ENCODE results near the gene GALNT17. TPM values are rescaled to one million over a fixed set of nuclear protein-coding genes. Genes with fewer than 3 reads are reported as not detected.

GALNT17 gene
- total RNA-seq, 1 experiment from 2014 or later = not detected

DNA sequence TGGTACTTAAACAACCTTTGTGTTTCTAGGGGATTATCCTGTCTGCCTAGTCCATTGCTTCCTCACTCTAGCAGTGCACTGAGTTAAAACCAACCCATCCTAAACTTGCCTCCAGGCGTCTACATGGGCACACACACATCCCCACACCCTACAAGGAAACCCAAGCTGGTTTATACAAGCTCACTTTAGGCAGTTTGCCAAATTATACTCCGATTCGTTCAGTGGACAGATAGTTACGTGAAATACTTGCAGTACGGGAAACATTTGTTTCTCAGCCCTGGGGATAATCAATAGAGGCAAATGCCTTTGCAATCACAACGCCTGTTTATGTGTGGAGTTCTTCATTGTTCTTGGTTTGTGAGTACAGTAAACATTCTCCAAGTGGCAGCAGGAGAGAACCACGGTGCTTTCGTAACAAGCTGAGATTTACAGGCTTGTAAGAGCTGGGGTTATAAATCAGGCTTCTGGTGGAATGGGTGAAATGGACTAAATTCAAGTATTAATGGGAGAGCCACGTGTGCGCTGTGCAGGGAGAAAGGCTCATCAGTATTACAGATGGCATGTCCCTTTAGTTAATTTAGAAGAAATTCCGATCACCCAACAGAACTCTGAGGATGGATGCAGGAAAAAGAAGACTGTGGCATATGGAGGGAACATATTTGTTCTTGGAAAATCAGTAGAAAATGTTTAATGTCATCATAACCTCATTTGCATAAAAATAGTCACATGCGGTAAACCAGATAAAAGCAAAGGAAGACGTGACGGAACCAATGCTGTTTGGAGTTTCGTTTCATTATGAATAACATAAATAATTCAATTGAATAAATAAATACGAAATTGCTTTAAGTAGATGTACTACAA is 217.1 kb downstream of the GALNT17 start:
- no peaks in the 10 kb centered on the region for H3K79me2 ChIP-seq (ENCODE audit: low read length)
- H3K27ac ChIP-seq (ENCODE audit: low read length) = no peak overlapping the region
- ChIA-PET CTCF (no interaction called here), POLR2A (ENCODE audit: unreplicated experiment) (no interaction called here)
- no peaks in the 10 kb centered on the region for H4K20me1 ChIP-seq (ENCODE audit: low read length)
- no peaks in the 10 kb centered on the region for H3K27me3 ChIP-seq (ENCODE audit: low read length)
- intact Hi-C loops (cut with micrococcal nuclease) = no loop called here
- no TSS peak for BruUV-seq (replicated peaks)
- H3K36me3 ChIP-seq (ENCODE audit: low read depth, low read length) = no peaks in the 10 kb centered on the region
- TF ChIP-seq EZH2phosphoT487 (IDR thresholded peaks at IDR 0.05; ENCODE audit: borderline replicate concordance, low read length) (no peak), EZH2 (IDR thresholded peaks at IDR 0.05; ENCODE audit: low read length, unreplicated experiment) (no peak)
- TF ChIP-seq, protein P1, sequence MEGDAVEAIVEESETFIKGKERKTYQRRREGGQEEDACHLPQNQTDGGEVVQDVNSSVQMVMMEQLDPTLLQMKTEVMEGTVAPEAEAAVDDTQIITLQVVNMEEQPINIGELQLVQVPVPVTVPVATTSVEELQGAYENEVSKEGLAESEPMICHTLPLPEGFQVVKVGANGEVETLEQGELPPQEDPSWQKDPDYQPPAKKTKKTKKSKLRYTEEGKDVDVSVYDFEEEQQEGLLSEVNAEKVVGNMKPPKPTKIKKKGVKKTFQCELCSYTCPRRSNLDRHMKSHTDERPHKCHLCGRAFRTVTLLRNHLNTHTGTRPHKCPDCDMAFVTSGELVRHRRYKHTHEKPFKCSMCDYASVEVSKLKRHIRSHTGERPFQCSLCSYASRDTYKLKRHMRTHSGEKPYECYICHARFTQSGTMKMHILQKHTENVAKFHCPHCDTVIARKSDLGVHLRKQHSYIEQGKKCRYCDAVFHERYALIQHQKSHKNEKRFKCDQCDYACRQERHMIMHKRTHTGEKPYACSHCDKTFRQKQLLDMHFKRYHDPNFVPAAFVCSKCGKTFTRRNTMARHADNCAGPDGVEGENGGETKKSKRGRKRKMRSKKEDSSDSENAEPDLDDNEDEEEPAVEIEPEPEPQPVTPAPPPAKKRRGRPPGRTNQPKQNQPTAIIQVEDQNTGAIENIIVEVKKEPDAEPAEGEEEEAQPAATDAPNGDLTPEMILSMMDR (conservative IDR thresholded peaks at IDR 0.05; ENCODE audit: low read depth, low read length) = no peak
- H3K9ac ChIP-seq (ENCODE audit: low read length) = no peak overlapping the region
- H3F3A ChIP-seq (ENCODE audit: low read length, unreplicated experiment) = no peaks in the 10 kb centered on the region
- no peak overlapping the region for H3K4me3 ChIP-seq (ENCODE audit: low read length)
- H3K4me1 ChIP-seq (ENCODE audit: insufficient read depth, low read length) = no peaks in the 10 kb centered on the region
- no peaks in the 10 kb centered on the region; the same call in 1 of the 2 replicates for H3K9me3 ChIP-seq (ENCODE audit: low read length)
- H3K4me2 ChIP-seq (ENCODE audit: low read length) = no peak overlapping the region
- no peaks in the 10 kb centered on the region for H3K9me2 ChIP-seq (replicated peaks; ENCODE audit: low read length)
- H2AFZ ChIP-seq (ENCODE audit: low read length) = no peak overlapping the region
- no peak for DNase-seq
- ATAC-seq = no peak

DNA sequence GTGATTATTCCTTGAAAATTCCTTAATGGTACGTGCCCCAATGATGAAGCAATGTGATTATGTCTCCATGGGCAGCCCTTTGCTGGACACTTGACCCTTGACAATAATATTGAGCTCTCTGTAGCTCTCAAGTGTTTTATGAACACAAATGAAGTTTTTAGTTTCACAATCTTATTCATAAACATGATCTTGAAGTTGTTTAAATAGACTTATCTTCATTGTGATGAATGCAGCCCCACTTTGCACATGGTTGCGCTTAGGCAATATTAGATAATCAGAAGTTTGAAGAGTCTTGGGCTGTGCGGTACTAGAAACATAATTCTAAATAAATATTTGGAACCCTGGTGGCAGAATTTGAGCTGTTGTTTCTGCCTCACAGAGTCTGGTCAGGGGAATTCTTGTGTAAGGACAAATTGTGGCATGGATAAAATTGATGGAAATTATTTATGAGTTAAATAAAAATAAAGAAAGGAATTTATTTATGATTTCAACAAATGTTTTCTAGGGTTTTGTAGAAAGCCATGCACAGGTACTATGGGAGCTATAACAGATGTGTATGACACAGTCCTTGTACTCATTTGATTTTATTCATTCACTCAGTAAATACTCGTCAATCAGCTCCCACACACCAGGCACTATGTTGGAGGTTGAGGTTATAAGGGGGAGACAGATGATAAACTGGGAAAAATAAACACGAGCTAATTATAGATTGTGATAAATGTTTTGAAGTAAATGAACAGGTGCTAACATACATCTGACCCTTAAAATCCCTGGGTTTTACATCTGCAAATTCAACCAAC is 217.9 kb downstream of the GALNT17 start:
- POLR2A ChIA-PET (ENCODE audit: unreplicated experiment) = no interaction called here

More for the DNA sequence above, 217.9 kb downstream of the GALNT17 start:
- no peaks in the 10 kb centered on the region for H3F3A ChIP-seq (ENCODE audit: low read length, unreplicated experiment)
- H3K36me3 ChIP-seq (ENCODE audit: low read depth, low read length) = no peaks in the 10 kb centered on the region
- no peak for DNase-seq
- H3K9me3 ChIP-seq (ENCODE audit: low read length) = no peaks in the 10 kb centered on the region; the same call in 1 of the 2 replicates
- no peak overlapping the region for H3K27ac ChIP-seq (ENCODE audit: low read length)
- H3K4me1 ChIP-seq (ENCODE audit: insufficient read depth, low read length) = no peaks in the 10 kb centered on the region
- CTCF ChIA-PET = no interaction called here
- intact Hi-C loops (cut with micrococcal nuclease) = no loop called here
- no TSS peak for BruUV-seq (replicated peaks)
- ATAC-seq = no peak
- no peak for TF ChIP-seq EZH2phosphoT487 (IDR thresholded peaks at IDR 0.05; ENCODE audit: borderline replicate concordance, low read length)
- TF ChIP-seq EZH2 (IDR thresholded peaks at IDR 0.05; ENCODE audit: low read length, unreplicated experiment) = no peak
- TF ChIP-seq, protein P1 (conservative IDR thresholded peaks at IDR 0.05; ENCODE audit: low read depth, low read length) = no peak
- H3K4me2 ChIP-seq (ENCODE audit: low read length) = no peak overlapping the region
- H2AFZ ChIP-seq (ENCODE audit: low read length) = no peak overlapping the region
- no peaks in the 10 kb centered on the region for H3K79me2 ChIP-seq (ENCODE audit: low read length)
- H4K20me1 ChIP-seq (ENCODE audit: low read length) = no peaks in the 10 kb centered on the region
- no peaks in the 10 kb centered on the region for H3K9me2 ChIP-seq (replicated peaks; ENCODE audit: low read length)
- no peaks in the 10 kb centered on the region for H3K27me3 ChIP-seq (ENCODE audit: low read length)
- no peak overlapping the region for H3K4me3 ChIP-seq (ENCODE audit: low read length)
- no peak overlapping the region for H3K9ac ChIP-seq (ENCODE audit: low read length)
